ENCODE data around the gene FRMPD2.
A peak's percentile ranks its signal among the peaks of the same experiment; 100 is the strongest.
"Not testable (repeated sequence)": the region's sequence is repeated elsewhere in the genome, so short reads cannot be mapped to it uniquely, and the experiment has no call there.

The FRMPD2 gene

GRCh38 chr10:48289501-48290238, 15.2 kb upstream of the FRMPD2 start:
- DNase-seq = peak; percentile 36

GRCh38 chr10:48288661-48289060, 14.2 kb upstream of the FRMPD2 start:
- DNase-seq = no peak

- no peak for DNase-seq
Observed at GRCh38 chr10:48287417-48288391, 13.2 kb upstream of the FRMPD2 start.

GRCh38 chr10:48286356-48286755, 11.9 kb upstream of the FRMPD2 start:
- no peak for DNase-seq

GRCh38 chr10:48285710-48286109, 11.2 kb upstream of the FRMPD2 start:
- no peak for DNase-seq

GRCh38 chr10:48284811-48285210, 10.3 kb upstream of the FRMPD2 start:
- no peak for DNase-seq

GRCh38 chr10:48284002-48284546, 9.6 kb upstream of the FRMPD2 start:
- no peak for DNase-seq

- no peak for DNase-seq
Observed at GRCh38 chr10:48282829-48283228, 8.3 kb upstream of the FRMPD2 start.

- DNase-seq = not testable (repeated sequence)
Observed at GRCh38 chr10:48281697-48282096, 7.2 kb upstream of the FRMPD2 start.

GRCh38 chr10:48279081-48279751, 4.7 kb upstream of the FRMPD2 start:
- DNase-seq = no peak

- DNase-seq = no peak
Observed at GRCh38 chr10:48277093-48277492, 2.6 kb upstream of the FRMPD2 start.

- DNase-seq = no peak
Observed at GRCh38 chr10:48273741-48274140, 755 bp downstream of the FRMPD2 start.

- DNase-seq = no peak
Observed at GRCh38 chr10:48272682-48273081, 1.8 kb downstream of the FRMPD2 start.

GRCh38 chr10:48271047-48271730, 3.3 kb downstream of the FRMPD2 start:
- DNase-seq = no peak

GRCh38 chr10:48266528-48266927, 8.0 kb downstream of the FRMPD2 start:
- no peak for DNase-seq

- DNase-seq = no peak
Observed at GRCh38 chr10:48258105-48258504, 16.4 kb downstream of the FRMPD2 start.

- no peak for DNase-seq
Observed at GRCh38 chr10:48257407-48257961, 17.0 kb downstream of the FRMPD2 start.

- no peak for DNase-seq
Observed at GRCh38 chr10:48255722-48256121, 18.8 kb downstream of the FRMPD2 start.

- no peak for DNase-seq
Observed at GRCh38 chr10:48254750-48255512, 19.6 kb downstream of the FRMPD2 start.

GRCh38 chr10:48253970-48254657, 20.4 kb downstream of the FRMPD2 start:
- DNase-seq = no peak

- DNase-seq = no peak
Observed at GRCh38 chr10:48252354-48252650, 22.2 kb downstream of the FRMPD2 start.
